Measurements from ENCODE around the gene OOSP4B. TPM values are rescaled to one million over a fixed set of nuclear protein-coding genes. Genes with fewer than 3 reads are reported as not detected.

The OOSP4B gene
- total RNA-seq, 3 donors from 2014 or later, result not detected

- TF ChIP-seq POLR2A (IDR thresholded peaks at IDR 0.05) (no peak), POLR2AphosphoS5 (IDR thresholded peaks at IDR 0.05) (no peak)
- TF ChIP-seq, protein P1, sequence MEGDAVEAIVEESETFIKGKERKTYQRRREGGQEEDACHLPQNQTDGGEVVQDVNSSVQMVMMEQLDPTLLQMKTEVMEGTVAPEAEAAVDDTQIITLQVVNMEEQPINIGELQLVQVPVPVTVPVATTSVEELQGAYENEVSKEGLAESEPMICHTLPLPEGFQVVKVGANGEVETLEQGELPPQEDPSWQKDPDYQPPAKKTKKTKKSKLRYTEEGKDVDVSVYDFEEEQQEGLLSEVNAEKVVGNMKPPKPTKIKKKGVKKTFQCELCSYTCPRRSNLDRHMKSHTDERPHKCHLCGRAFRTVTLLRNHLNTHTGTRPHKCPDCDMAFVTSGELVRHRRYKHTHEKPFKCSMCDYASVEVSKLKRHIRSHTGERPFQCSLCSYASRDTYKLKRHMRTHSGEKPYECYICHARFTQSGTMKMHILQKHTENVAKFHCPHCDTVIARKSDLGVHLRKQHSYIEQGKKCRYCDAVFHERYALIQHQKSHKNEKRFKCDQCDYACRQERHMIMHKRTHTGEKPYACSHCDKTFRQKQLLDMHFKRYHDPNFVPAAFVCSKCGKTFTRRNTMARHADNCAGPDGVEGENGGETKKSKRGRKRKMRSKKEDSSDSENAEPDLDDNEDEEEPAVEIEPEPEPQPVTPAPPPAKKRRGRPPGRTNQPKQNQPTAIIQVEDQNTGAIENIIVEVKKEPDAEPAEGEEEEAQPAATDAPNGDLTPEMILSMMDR (IDR thresholded peaks at IDR 0.05), result no peak
- no peaks in the 10 kb centered on the region for H3K9me3 ChIP-seq
Observed at GRCh38 chr11:60077981-60078380, 61.0 kb downstream of the OOSP4B start.

DNA sequence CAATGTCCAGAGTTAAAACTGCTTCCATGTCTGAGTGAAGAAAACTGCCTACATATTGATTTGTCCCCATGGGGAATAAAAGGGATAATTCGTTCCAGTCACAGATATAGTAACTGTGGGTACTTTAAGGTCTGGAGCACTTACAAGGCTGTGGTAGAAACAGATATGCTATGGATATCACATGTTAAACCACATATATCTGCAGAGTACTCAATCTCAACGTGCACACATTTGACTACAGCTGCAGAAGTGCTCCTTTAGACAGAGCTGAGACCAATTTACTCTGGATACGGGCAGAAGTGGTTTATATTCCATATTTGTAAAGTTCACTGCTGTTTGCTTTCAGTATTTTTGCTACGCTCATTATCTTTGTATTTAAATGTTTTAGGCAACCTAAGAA lies 61.8 kb downstream of the OOSP4B start:
- DNase-seq (ENCODE audit: low spot score in 2 of 2), result no peak
- no peaks in the 10 kb centered on the region for H3K27me3 ChIP-seq
- no peaks in the 10 kb centered on the region for H3K4me1 ChIP-seq
- no peaks in the 10 kb centered on the region for H3K9me3 ChIP-seq
- no peak overlapping the region for H3K27ac ChIP-seq
- TF ChIP-seq, protein P1 (IDR thresholded peaks at IDR 0.05), result no peak
- TF ChIP-seq POLR2A (IDR thresholded peaks at IDR 0.05) (no peak), POLR2AphosphoS5 (IDR thresholded peaks at IDR 0.05) (no peak)
- no peaks in the 10 kb centered on the region for H3K36me3 ChIP-seq
- no peak overlapping the region for H3K4me3 ChIP-seq
- intact Hi-C loops (cut with DNase I; ENCODE audit: low total_unique reads), result no loop called here

More at GRCh38 chr11:60077981-60078380, 61.0 kb downstream of the OOSP4B start:
- Histone ChIP-seq H3K27me3 (no peaks in the 10 kb centered on the region), H3K4me1 (no peaks in the 10 kb centered on the region), H3K27ac (no peak overlapping the region), H3K4me3 (no peak overlapping the region), H3K36me3 (no peaks in the 10 kb centered on the region)
- intact Hi-C loops (cut with DNase I; ENCODE audit: low total_unique reads), result no loop called here
- DNase-seq (ENCODE audit: low spot score in 2 of 2), result no peak

- no peak overlapping the region for H3K4me3 ChIP-seq
- DNase-seq (ENCODE audit: low spot score in 2 of 2), result no peak
- intact Hi-C loops (cut with DNase I; ENCODE audit: low total_unique reads), result no loop called here
- H3K27ac ChIP-seq, result no peak overlapping the region
- no peaks in the 10 kb centered on the region for H3K27me3 ChIP-seq
- TF ChIP-seq POLR2AphosphoS5 (IDR thresholded peaks at IDR 0.05) (no peak), POLR2A (IDR thresholded peaks at IDR 0.05) (no peak)
- TF ChIP-seq, protein P1 (IDR thresholded peaks at IDR 0.05), result no peak
- no peaks in the 10 kb centered on the region for H3K4me1 ChIP-seq
- H3K9me3 ChIP-seq, result no peaks in the 10 kb centered on the region
- H3K36me3 ChIP-seq, result no peaks in the 10 kb centered on the region
Observed at GRCh38 chr11:60080535-60080934, 63.6 kb downstream of the OOSP4B start.

Other genes starting within 250 kb of the OOSP4B start
- gene MRPL16, start 206.4 kb upstream of the OOSP4B start, total RNA-seq, result 10 to 100 TPM; 36.3 to 41.4 (median 37.4) TPM
- gene CBLIF, start 171.7 kb upstream of the OOSP4B start, total RNA-seq, result not detected
- gene TCN1, start 150.7 kb upstream of the OOSP4B start, total RNA-seq, result 100 to 1,000 TPM in 1 of 3 donors, 10 to 100 TPM in 1, not detected in 1; 45.6 to 112 TPM
- not detected for gene OOSP3, start 138.4 kb upstream of the OOSP4B start, total RNA-seq
- not detected for gene OOSP1, start 78.7 kb upstream of the OOSP4B start, total RNA-seq
- not detected for gene OOSP4A, start 53.1 kb upstream of the OOSP4B start, total RNA-seq
- not detected for gene OOSP2, start 23.2 kb downstream of the OOSP4B start, total RNA-seq
- gene MS4A3, start 39.5 kb downstream of the OOSP4B start, total RNA-seq, result not detected
- gene MS4A2, start 71.5 kb downstream of the OOSP4B start, total RNA-seq, result 1 to 10 TPM in 1 of 3 donors, under 1 TPM in 2; 0.66 to 7.8 (median 0.73) TPM
- gene MS4A6A, start 165.9 kb downstream of the OOSP4B start, total RNA-seq, result 100 to 1,000 TPM in 1 of 3 donors, 10 to 100 TPM in 2; 35.1 to 341 (median 68.9) TPM
- gene MS4A4E, start 226.0 kb downstream of the OOSP4B start, total RNA-seq, result 10 to 100 TPM in 1 of 3 donors, 1 to 10 TPM in 1, under 1 TPM in 1; 0.66 to 14.9 (median 1.5) TPM

Data from breast epithelium (tissue), 4 donors.